G401 (cell line): ENCODE results near the gene STBD1. TPM values are rescaled to one million over a fixed set of nuclear protein-coding genes. Genes with fewer than 3 reads are reported as not detected.
"Not testable (repeated sequence)": the region's sequence is repeated elsewhere in the genome, so short reads cannot be mapped to it uniquely, and the experiment has no call there.

Source experiments
- DNase-seq: peaks from one replicate; pipeline ENCODE4 v3.0.0-alpha.2; 2015; ENCODE audit warnings: low spot score
- in situ Hi-C: cut with HindIII; loops from 2 replicates; pipeline ENCODE4 v1.10.0; 2016; ENCODE audit warnings: low sequenced_read_pairs, mixed read lengths
- total RNA-seq: library from RNA; depleted of rRNA; stranded (reverse); fragments of >200 nt; shearing (Covaris generic); gene quantifications from 2 replicates; pipeline ENCODE4 v1.2.3, GENCODE V29; 2014; rRNA removed

The STBD1 gene
- total RNA-seq, 1 experiment from 2014 or later: 0.92 TPM

- in situ Hi-C loops: no loop called here
- no peak for DNase-seq
Observed at GRCh38 chr4:76312457-76312856, 5.9 kb downstream of the STBD1 start.

DNA sequence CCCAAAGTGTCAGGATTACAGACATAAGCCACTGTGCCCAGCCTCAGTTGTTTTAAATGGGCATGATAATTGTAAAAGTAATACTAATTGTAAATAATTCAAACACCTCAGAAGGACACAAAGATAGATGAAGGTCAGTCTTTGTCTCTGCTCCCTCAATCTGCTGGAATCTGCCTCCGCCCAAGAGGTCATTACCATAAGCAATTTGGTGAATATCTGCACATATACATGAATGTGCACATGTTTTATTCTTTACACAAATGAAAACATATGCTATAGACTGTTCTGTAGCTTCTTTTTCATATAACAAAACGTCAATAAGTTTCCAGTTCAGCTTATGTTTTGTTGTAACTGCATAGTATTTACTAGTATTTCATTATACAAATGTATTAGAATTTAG, 7.0 kb downstream of the STBD1 start:
- in situ Hi-C loops: no loop called here
- DNase-seq: no peak

DNA sequence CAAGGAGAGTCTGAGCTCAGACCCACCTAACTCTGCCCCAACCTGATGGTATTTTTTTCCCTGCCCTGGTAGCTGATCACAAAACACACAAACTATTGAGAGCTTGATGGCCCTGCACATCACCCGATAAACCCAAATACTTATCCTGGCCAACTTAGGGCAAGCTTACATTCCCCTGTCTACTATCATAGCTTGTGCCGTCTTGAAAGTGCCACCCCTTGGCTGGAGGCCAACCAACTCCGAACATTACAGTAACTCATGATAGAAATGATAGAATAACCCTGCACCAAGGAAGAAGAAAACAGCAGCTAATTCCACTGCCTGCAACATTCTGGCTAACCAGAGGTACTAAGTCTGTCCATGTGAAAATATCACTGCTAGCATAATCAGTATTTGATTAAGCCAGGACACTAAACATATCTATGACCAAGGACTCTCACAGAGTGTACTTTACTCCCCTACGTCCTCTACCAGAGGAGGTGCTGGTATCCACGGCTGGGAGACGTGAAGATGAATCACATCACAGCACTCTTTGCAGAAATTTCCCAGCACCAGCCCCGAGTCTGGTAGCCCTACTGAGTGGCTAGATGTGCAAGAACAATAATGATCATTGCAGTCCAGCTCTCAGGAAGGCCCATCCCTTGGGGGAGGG, 8.9 kb downstream of the STBD1 start:
- in situ Hi-C loops: no loop called here
- no peak for DNase-seq

GRCh38 chr4:76316131-76316530, 9.6 kb downstream of the STBD1 start:
- in situ Hi-C loops: no loop called here
- no peak for DNase-seq

DNA sequence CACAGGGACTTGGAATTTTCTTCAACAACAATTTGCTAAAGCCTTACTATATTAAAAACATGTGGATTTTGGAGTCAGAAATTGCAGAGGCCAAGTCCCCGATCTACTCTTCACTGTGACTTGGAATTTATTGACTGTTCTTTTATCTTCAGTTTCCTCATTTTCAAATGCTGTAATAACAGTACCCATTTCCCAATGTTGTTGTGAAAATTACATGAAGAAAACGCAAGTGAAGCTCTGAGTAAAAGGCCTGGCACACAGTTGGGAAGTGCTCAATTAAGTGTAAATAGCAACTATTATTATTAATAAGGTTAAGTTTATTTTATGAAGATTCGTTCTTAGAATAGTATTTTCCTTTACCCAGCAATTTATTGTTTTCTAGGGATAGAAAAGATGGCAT, 15.7 kb downstream of the STBD1 start:
- DNase-seq: no peak
- in situ Hi-C loops: no loop called here

DNA sequence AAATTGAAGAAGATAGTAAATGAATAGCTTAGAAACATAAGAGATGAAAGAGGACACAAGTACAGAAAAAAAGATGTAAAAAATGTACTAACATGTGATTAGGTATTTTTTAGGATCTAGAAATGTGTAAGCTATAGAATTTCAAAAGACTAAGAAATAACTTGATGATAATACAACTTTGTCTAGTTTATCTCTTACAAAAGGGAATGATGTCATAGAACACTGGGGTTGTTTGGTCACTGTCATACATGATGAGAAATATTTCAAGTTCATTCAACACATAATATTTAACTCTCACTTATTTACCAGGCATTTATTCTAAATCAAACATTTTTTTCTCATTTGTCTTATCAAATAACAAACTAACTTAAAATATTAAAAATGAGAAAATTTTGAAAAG, 18.5 kb downstream of the STBD1 start:
- DNase-seq: no peak
- in situ Hi-C loops: no loop called here

DNA sequence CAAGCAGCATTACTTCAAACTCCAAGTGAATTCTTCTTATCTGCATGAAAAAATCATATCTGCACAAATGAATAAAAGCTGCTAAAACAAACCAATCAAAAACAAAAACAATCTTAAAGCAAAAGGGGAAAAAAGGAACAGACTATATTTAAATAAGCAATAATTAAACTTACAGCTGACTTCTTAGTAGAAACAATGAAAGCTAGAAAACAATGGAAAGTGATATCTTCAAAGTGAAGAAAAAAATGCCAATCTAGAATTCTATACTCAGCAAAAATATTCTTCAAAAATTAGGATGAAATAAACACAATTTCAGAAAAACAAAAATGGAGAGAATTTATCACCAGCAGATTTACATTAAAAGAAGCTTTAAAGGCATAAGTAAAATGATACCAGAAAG, 20.0 kb downstream of the STBD1 start:
- in situ Hi-C loops: no loop called here
- DNase-seq: no peak

DNA sequence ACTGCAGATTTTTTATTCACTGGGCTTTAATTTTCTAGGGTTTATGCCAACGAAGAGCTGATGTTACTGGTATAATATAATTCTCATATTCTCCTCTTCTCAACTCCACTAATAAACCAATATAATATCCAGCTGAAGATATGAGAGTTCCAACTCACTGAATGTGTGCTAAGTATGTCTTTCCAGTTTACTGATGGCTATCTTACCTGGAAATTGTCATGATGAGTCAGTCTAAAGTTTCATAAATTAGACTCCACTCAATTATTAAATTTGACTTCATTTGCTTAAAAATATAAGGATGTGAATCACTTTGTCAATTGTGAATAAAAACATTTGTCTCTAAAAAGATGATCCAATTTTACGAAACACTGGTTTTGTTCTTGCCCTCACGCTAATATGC, 28.4 kb downstream of the STBD1 start:
- in situ Hi-C loops: no loop called here
- DNase-seq: no peak

DNA sequence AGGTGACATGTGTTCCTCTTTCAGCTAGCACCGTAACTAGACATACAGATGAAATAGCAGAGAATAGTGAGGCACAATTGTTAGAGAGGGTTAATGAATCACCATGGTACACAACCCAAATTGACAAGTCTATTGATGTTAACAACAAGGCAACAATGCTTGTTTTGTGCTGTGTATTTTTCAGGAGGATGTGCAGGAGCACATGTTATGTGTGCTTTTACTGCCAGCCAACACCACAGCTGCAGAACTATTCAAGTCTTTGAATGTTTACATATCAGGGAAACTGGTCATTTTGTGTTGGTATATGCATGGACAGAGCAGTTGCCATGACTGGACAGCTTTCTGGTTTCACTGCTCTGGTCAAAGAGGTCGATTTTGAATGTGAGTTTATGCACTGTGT, 32.8 kb downstream of the STBD1 start:
- DNase-seq: no peak
- in situ Hi-C loops: no loop called here

- DNase-seq: no peak
- in situ Hi-C loops: no loop called here
Observed at GRCh38 chr4:76341063-76341462, 34.5 kb downstream of the STBD1 start.

DNA sequence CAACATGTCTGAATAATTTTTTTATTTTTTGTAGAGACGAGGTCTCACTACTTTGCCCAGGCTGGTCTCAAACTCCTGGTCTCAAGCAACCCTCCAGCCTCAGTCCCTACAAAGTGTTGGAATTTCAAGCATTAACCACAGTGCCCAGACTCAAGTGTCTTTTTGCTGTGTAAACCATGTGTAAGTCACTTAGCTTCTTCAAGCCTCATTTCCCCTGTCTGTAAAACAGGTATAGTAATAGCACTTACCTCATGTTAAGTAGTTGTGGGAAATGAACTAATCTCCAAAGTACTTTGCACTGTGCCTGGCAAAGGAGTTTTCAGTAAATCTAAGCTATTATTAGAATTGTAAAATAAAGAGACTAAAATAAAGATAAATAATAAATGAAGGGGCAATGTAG, 35.7 kb downstream of the STBD1 start:
- in situ Hi-C loops: no loop called here
- DNase-seq: no peak

DNA sequence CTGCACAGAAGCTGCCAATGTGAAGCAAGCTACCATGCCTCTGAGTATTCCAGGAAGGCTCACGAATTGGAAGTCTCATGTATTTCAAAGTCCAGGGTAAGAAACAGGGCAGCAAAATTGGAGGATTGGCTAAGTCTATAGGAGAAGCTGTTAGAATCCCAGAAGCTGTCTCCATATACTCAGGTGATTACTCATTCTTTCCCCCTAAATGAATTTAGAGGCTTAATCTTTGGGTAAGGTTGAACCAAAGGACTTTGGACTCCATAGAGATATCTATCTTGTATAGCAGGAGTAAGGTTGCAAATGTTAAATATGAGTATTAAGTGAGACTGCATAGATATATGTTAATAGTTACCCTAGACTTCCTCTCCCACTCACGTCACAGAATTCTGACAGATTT, 36.3 kb downstream of the STBD1 start:
- DNase-seq: no peak
- in situ Hi-C loops: no loop called here

DNA sequence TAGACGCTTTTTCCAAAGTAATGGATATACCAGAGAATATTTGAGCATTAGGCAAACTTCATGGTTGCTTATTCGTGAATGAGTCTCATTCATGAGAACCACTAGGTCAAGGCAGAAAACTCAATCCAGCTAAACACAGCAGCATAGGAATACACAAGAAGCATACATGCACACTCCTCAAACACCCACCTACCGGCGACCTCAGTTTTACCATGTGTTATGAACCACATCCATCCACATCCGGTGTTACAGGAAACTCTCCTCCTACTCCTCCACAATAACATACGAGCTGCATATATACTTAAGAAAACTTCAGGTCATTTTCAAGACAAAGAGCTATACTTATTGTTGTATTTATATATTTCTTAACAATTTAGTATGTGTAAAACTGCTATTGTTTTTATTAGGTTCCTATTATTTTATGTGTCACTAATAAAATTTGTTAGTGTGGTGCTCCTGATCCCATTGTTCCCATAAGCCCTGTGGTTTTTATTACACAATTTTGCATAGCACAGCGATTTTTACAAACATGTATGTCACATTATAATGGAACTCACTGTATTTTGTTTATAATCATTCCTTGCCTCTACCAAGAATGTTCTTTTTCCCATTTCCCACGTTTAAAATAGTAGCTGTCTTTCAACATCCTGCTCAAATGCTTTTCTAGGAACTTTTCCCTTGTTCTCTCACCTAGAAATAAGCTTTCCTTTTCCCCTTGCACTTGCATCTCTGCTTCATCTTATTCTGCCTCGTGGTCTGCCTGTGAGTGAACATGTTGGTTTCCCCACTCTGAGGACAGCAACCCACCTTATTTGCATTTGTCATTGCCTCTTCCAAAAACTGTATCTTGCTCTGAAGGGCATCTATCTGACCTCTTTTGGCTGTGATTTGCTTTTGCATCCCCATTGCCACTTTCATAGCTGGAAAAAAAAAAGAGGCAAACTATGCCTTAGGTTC, 48.3 kb downstream of the STBD1 start:
- no peak for DNase-seq
- in situ Hi-C loops: no loop called here

DNA sequence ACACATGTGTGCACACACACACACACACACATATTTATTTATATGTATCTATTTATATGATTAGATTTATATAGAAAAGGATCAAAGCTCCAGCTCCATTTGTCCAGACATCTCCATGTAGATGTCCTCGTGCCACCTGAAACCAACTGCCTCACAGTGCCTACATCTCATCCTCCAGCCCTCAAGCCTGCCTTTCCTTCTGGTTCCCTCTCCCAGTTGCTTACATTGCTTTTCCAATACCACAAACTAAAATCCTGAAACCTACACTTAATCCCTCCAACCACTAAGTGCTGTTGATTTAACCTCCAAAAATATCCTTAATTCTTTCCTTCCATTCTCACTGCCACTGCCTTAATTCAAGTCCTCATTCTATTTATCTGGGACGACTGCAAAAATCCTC, 51.4 kb downstream of the STBD1 start:
- in situ Hi-C loops: no loop called here
- no peak for DNase-seq

GRCh38 chr4:76359881-76360466, 53.4 kb downstream of the STBD1 start:
- in situ Hi-C loops, DNase-seq: not testable (repeated sequence)

Other genes starting within 250 kb of the STBD1 start
- gene ART3, start 232.0 kb upstream of the STBD1 start, total RNA-seq: not detected in 2 replicates
- gene NUP54, start 158.3 kb upstream of the STBD1 start, total RNA-seq: 78.2 and 130 TPM in 2 replicates
- 39.9 and 61.3 TPM in 2 replicates for gene SCARB2, start 92.9 kb upstream of the STBD1 start, total RNA-seq
- gene FAM47E, start 55.0 kb upstream of the STBD1 start, total RNA-seq: 0.37 and 2.8 TPM in 2 replicates
- not detected in 2 replicates for gene CCDC158, start 114.4 kb downstream of the STBD1 start, total RNA-seq
- gene SHROOM3, start 128.5 kb downstream of the STBD1 start, total RNA-seq: 58.4 and 66.0 TPM in 2 replicates